Activated CD8-positive, alpha-beta T cell treated with anti-CD3 and anti-CD28 coated beads, Interleukin-2, amount 10 ng/mL, durations not matched to agents 7 days and 5 days (primary cell): ENCODE results near the gene SLC22A4. TPM values are rescaled to one million over a fixed set of nuclear protein-coding genes. Genes with fewer than 3 reads are reported as not detected.

ENCODE experiments used
- ATAC-seq: fragments of 150-1000 bp; cut with Tn5 transposase; one replicate; pipeline ENCODE4 v1.10.0; 2021; ENCODE audit warnings: moderate library complexity
- CTCF ChIA-PET: fragments of 350-600 bp; sonication (Branson Sonifier 250); formaldehyde crosslinking; loops from one replicate; lab custom pipeline; 2021; ENCODE audit warnings: antibody characterized with exemption; lab: Charles Lee
- POLR2A ChIA-PET: fragments of 350-600 bp; sonication (Branson Sonifier 250); formaldehyde crosslinking; loops from one replicate; lab custom pipeline; 2021; ENCODE audit warnings: antibody characterized with exemption; lab: Charles Lee
- DNase-seq: peaks from one replicate; pipeline ENCODE4 v3.0.0-alpha.2; 2020
- H3K27ac Mint-ChIP-seq: one replicate; pipeline ENCODE4 v1.8.0; 2021; ENCODE audit warnings: mild to moderate bottlenecking, mixed read lengths
- H3K27me3 Mint-ChIP-seq: one replicate; pipeline ENCODE4 v1.8.0; 2021; ENCODE audit warnings: low read depth, mixed read lengths
- H3K36me3 Mint-ChIP-seq: one replicate; pipeline ENCODE4 v1.8.0; 2021; ENCODE audit warnings: low read depth, mixed read lengths
- H3K4me1 Mint-ChIP-seq: one replicate; pipeline ENCODE4 v1.8.0; 2021; ENCODE audit warnings: low read depth, mixed read lengths
- H3K4me3 Mint-ChIP-seq: one replicate; pipeline ENCODE4 v1.8.0; 2021; ENCODE audit warnings: mild to moderate bottlenecking, mixed read lengths
- H3K9me3 Mint-ChIP-seq: one replicate; pipeline ENCODE4 v1.8.0; 2022; ENCODE audit warnings: mixed read lengths; ENCODE audit not compliant: insufficient read depth
- total RNA-seq, 2 experiments: library from RNA; stranded (reverse); gene quantifications; one replicate each; pipeline ENCODE4 v1.2.3, GENCODE V29; 2021

Gene SLC22A4
- total RNA-seq, 2 experiments from 2014 or later = not detected

- no peaks in the 10 kb centered on the region for H3K27me3 Mint-ChIP-seq
- ChIA-PET CTCF (no interaction called here), POLR2A (no interaction called here)
- no peaks in the 10 kb centered on the region for H3K9me3 Mint-ChIP-seq
- no peaks in the 10 kb centered on the region for H3K36me3 Mint-ChIP-seq
- ATAC-seq (no peak), DNase-seq (no peak)
- no peak overlapping the region for H3K4me3 Mint-ChIP-seq
- H3K4me1 Mint-ChIP-seq = peaks cover 15% of the 10 kb centered on the region
- H3K27ac Mint-ChIP-seq = no peak overlapping the region
These were observed 4.4 kb downstream of the SLC22A4 start for GRCh38 chr5:132298298-132299212.

- Mint-ChIP-seq H3K27ac (no peak overlapping the region), H3K4me1 (peaks cover 10% of the 10 kb centered on the region), H3K36me3 (no peaks in the 10 kb centered on the region), H3K9me3 (no peaks in the 10 kb centered on the region), H3K4me3 (no peak overlapping the region), H3K27me3 (no peaks in the 10 kb centered on the region)
- DNase-seq (no peak), ATAC-seq (no peak)
- ChIA-PET POLR2A (no interaction called here), CTCF (interaction anchor here (2.0 kb wide), 1 partner anchor 61 kb away, joined by 7 read pairs; no protein-coding TSS in a partner anchor)
These were observed 5.7 kb downstream of the SLC22A4 start for GRCh38 chr5:132299917-132300316.

GRCh38 chr5:132300577-132301343 is 6.6 kb downstream of the SLC22A4 start:
- POLR2A ChIA-PET = no interaction called here
- H3K4me3 Mint-ChIP-seq = no peak overlapping the region
- peaks cover 4% of the 10 kb centered on the region for H3K9me3 Mint-ChIP-seq
- H3K36me3 Mint-ChIP-seq = peaks cover 2% of the 10 kb centered on the region
- peaks cover 4% of the 10 kb centered on the region for H3K27me3 Mint-ChIP-seq
- DNase-seq (no peak), ATAC-seq (no peak)
- H3K4me1 Mint-ChIP-seq = peaks cover 1% of the 10 kb centered on the region
- H3K27ac Mint-ChIP-seq = no peak overlapping the region
- CTCF ChIA-PET = interaction anchor here (2.0 kb wide), 1 partner anchor 62 kb away, joined by 7 read pairs; no protein-coding TSS in a partner anchor

- no peaks in the 10 kb centered on the region for H3K4me1 Mint-ChIP-seq
- H3K9me3 Mint-ChIP-seq = peaks cover 4% of the 10 kb centered on the region
- DNase-seq (no peak), ATAC-seq (no peak)
- peaks cover 4% of the 10 kb centered on the region for H3K27me3 Mint-ChIP-seq
- ChIA-PET CTCF (interaction anchor here (2.0 kb wide), 1 partner anchor 63 kb away, joined by 7 read pairs; no protein-coding TSS in a partner anchor), POLR2A (no interaction called here)
- H3K27ac Mint-ChIP-seq = no peak overlapping the region
- H3K4me3 Mint-ChIP-seq = no peak overlapping the region
- H3K36me3 Mint-ChIP-seq = peaks cover 2% of the 10 kb centered on the region
These were observed 7.4 kb downstream of the SLC22A4 start for GRCh38 chr5:132301344-132302271.

GRCh38 chr5:132302413-132302812 is 8.2 kb downstream of the SLC22A4 start:
- ATAC-seq = no peak
- Mint-ChIP-seq H3K36me3 (peaks cover 2% of the 10 kb centered on the region), H3K4me1 (no peaks in the 10 kb centered on the region), H3K27me3 (peaks cover 4% of the 10 kb centered on the region), H3K9me3 (peaks cover 4% of the 10 kb centered on the region), H3K27ac (no peak overlapping the region), H3K4me3 (no peak overlapping the region)
- ChIA-PET CTCF (no interaction called here), POLR2A (no interaction called here)
- DNase-seq = no peak

- ChIA-PET CTCF (no interaction called here), POLR2A (interaction anchor here (0.8 to 1.3 kb wide), 2 partner anchors 9 to 327 kb away, joined by 3 read pairs; partner anchors contain the start of gene SLC22A4)
- Mint-ChIP-seq H3K36me3 (peaks cover 2% of the 10 kb centered on the region), H3K4me3 (no peak overlapping the region), H3K9me3 (peaks cover 4% of the 10 kb centered on the region), H3K27me3 (peaks cover 4% of the 10 kb centered on the region), H3K27ac (no peak overlapping the region), H3K4me1 (no peaks in the 10 kb centered on the region)
- DNase-seq = no peak
- ATAC-seq = no peak
These were observed 9.4 kb downstream of the SLC22A4 start for GRCh38 chr5:132303589-132303988.

GRCh38 chr5:132305420-132305819 is 11.2 kb downstream of the SLC22A4 start:
- H3K4me3 Mint-ChIP-seq = no peak overlapping the region
- ChIA-PET CTCF (no interaction called here), POLR2A (no interaction called here)
- H3K27ac Mint-ChIP-seq = no peak overlapping the region
- peaks cover 4% of the 10 kb centered on the region for H3K27me3 Mint-ChIP-seq
- no peak for ATAC-seq
- no peaks in the 10 kb centered on the region for H3K4me1 Mint-ChIP-seq
- no peak for DNase-seq
- peaks cover 2% of the 10 kb centered on the region for H3K36me3 Mint-ChIP-seq
- peaks cover 4% of the 10 kb centered on the region for H3K9me3 Mint-ChIP-seq

- Mint-ChIP-seq H3K4me3 (no peak overlapping the region), H3K4me1 (no peaks in the 10 kb centered on the region), H3K27me3 (peaks cover 4% of the 10 kb centered on the region), H3K36me3 (peaks cover 2% of the 10 kb centered on the region), H3K9me3 (peaks cover 4% of the 10 kb centered on the region), H3K27ac (no peak overlapping the region)
- ChIA-PET POLR2A (no interaction called here), CTCF (interaction anchor here (0.8 kb wide), 1 partner anchor 15 kb away, joined by 3 read pairs; no protein-coding TSS in a partner anchor)
- DNase-seq (no peak), ATAC-seq (no peak)
These were observed 14.5 kb downstream of the SLC22A4 start for GRCh38 chr5:132308701-132309100.

- DNase-seq (no peak), ATAC-seq (no peak)
- CTCF ChIA-PET = no interaction called here
- peaks cover 4% of the 10 kb centered on the region for H3K9me3 Mint-ChIP-seq
- POLR2A ChIA-PET = no interaction called here
- no peak overlapping the region for H3K4me3 Mint-ChIP-seq
- no peak overlapping the region for H3K27ac Mint-ChIP-seq
- peaks cover 2% of the 10 kb centered on the region for H3K36me3 Mint-ChIP-seq
- H3K4me1 Mint-ChIP-seq = no peaks in the 10 kb centered on the region
- peaks cover 4% of the 10 kb centered on the region for H3K27me3 Mint-ChIP-seq
These were observed 15.5 kb downstream of the SLC22A4 start for GRCh38 chr5:132309679-132310078.

GRCh38 chr5:132310141-132310834 is 16.1 kb downstream of the SLC22A4 start:
- Mint-ChIP-seq H3K27me3 (peaks cover 3% of the 10 kb centered on the region), H3K27ac (no peak overlapping the region), H3K9me3 (peaks cover 2% of the 10 kb centered on the region), H3K36me3 (no peaks in the 10 kb centered on the region), H3K4me1 (no peaks in the 10 kb centered on the region), H3K4me3 (no peak overlapping the region)
- DNase-seq (no peak), ATAC-seq (no peak)
- ChIA-PET POLR2A (no interaction called here), CTCF (no interaction called here)
